Activated T-helper 17 cell treated with anti-CD3 and anti-CD28 coated beads, Interleukin-2, amount 50 U/mL, for 72 hours (primary cell): ENCODE measurements around the gene HGFAC. TPM values are rescaled to one million over a fixed set of nuclear protein-coding genes. Genes with fewer than 3 reads are reported as not detected.

Source experiments
- ATAC-seq: fragments of 150-1000 bp; cut with Tn5 transposase; replicated peaks from 2 replicates; pipeline ENCODE4 v1.10.0; 2021; ENCODE audit warnings: mild to moderate bottlenecking, moderate library complexity
- H3K27ac Mint-ChIP-seq: one replicate; pipeline ENCODE4 v1.8.0; 2022; ENCODE audit warnings: mixed read lengths
- H3K27me3 Mint-ChIP-seq: one replicate; pipeline ENCODE4 v1.8.0; 2022; ENCODE audit warnings: mixed read lengths
- H3K36me3 Mint-ChIP-seq: one replicate; pipeline ENCODE4 v1.8.0; 2022; ENCODE audit warnings: low read depth, mild to moderate bottlenecking, mixed read lengths
- H3K4me1 Mint-ChIP-seq: one replicate; pipeline ENCODE4 v1.8.0; 2022; ENCODE audit warnings: mixed read lengths
- H3K4me3 Mint-ChIP-seq: one replicate; pipeline ENCODE4 v1.8.0; 2022; ENCODE audit warnings: mild to moderate bottlenecking, mixed read lengths
- H3K9me3 Mint-ChIP-seq: one replicate; pipeline ENCODE4 v1.8.0; 2022; ENCODE audit warnings: mixed read lengths
- total RNA-seq, 2 donors: library from RNA; stranded (reverse); gene quantifications; one replicate each; pipeline ENCODE4 v1.2.3, GENCODE V29; 2022

Gene HGFAC
- total RNA-seq, 2 donors from 2014 or later: not detected

DNA sequence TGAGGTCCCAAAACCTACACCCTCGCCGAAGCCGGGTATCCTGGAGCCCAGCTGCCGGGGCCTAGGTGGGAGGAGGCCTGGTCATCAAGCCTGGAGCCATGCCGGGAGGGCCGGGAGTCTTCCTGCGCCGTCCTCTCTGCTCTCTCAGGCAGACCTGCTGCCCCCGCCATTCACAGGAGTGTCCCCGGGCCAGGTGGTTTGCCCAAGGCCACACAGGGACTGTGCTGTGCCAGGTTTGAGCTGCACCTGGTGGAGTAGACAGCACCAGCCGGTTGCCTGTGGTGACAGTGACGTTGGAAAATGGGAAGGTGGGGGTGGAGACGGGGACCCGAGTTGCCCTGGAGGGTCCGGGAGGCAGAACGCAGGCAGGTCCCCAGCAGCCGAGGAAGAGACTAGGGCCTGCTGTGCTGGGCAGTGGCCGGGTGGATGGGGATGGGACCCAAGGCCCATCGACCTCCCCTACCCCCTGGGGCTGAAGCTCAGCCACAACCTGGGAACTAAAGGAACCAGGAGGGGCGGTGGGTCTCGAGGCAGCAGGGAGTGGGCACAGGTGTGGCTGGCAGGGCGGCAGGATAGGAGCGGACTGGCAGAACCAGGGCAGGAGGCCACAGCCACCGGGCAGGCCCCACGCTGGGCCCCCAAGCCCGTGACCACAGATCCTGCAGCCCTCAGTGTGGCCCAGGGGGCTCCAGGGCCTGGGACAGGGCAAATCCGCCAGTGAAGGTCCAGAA lies 30.8 kb downstream of the HGFAC start:
- Mint-ChIP-seq H3K9me3 (no peaks in the 10 kb centered on the region), H3K4me1 (no peaks in the 10 kb centered on the region), H3K27ac (no peak overlapping the region), H3K36me3 (no peaks in the 10 kb centered on the region), H3K4me3 (no peak overlapping the region), H3K27me3 (no peaks in the 10 kb centered on the region)
- ATAC-seq: no peak

GRCh38 chr4:3473181-3473950 lies 31.6 kb downstream of the HGFAC start:
- H3K27ac Mint-ChIP-seq: no peak overlapping the region
- H3K36me3 Mint-ChIP-seq: no peaks in the 10 kb centered on the region
- no peak overlapping the region for H3K4me3 Mint-ChIP-seq
- no peaks in the 10 kb centered on the region for H3K27me3 Mint-ChIP-seq
- no peaks in the 10 kb centered on the region for H3K9me3 Mint-ChIP-seq
- ATAC-seq: no peak
- H3K4me1 Mint-ChIP-seq: no peaks in the 10 kb centered on the region

GRCh38 chr4:3473996-3474765 lies 32.4 kb downstream of the HGFAC start:
- H3K4me3 Mint-ChIP-seq: no peak overlapping the region
- no peak overlapping the region for H3K27ac Mint-ChIP-seq
- ATAC-seq: no peak
- H3K27me3 Mint-ChIP-seq: no peaks in the 10 kb centered on the region
- H3K4me1 Mint-ChIP-seq: no peaks in the 10 kb centered on the region
- H3K9me3 Mint-ChIP-seq: no peaks in the 10 kb centered on the region
- H3K36me3 Mint-ChIP-seq: no peaks in the 10 kb centered on the region

DNA sequence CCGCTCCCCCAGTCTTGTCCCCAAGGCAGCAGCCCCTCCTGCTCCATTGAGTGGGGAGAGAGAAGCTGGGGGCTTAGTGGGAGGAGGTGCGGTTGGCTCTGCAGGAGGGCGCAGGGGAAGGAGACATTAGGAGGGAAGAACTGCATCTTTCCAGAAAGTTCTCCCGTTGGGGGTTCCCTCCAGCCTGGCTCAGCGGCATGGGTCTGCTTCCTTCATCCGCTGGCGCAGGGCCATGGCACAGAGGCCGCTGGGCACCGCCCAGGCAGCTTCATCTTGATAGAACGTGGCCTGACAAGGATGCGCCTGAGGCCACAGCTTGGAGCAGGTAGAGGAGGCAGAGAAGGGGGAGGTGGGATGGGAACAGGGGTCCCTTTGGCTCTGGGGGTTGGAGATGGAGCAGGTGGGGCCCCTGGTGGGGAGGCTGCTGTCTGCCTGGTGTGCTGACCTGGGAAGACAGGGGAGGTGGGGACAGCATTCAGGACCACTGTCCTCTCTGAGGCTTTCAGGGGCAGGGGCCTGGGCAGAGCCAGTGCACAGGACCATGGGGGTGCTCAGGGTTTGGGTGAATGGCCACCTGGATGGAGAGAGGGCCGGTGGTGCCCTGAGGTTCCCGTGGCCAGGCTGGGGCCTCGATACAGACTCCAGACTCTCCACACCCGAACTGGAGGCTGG lies 33.4 kb downstream of the HGFAC start:
- no peaks in the 10 kb centered on the region for H3K4me1 Mint-ChIP-seq
- H3K36me3 Mint-ChIP-seq: no peaks in the 10 kb centered on the region

GRCh38 chr4:3475713-3476260 lies 34.0 kb downstream of the HGFAC start:
- Mint-ChIP-seq H3K27me3 (no peaks in the 10 kb centered on the region), H3K36me3 (no peaks in the 10 kb centered on the region), H3K27ac (no peak overlapping the region), H3K4me3 (no peak overlapping the region), H3K4me1 (no peaks in the 10 kb centered on the region), H3K9me3 (no peaks in the 10 kb centered on the region)
- no peak for ATAC-seq

More for the DNA sequence above, 33.4 kb downstream of the HGFAC start:
- Mint-ChIP-seq H3K4me3 (no peak overlapping the region), H3K27ac (no peak overlapping the region), H3K9me3 (no peaks in the 10 kb centered on the region), H3K27me3 (no peaks in the 10 kb centered on the region)
- ATAC-seq: no peak

GRCh38 chr4:3476341-3476747 lies 34.6 kb downstream of the HGFAC start:
- Mint-ChIP-seq H3K4me3 (no peak overlapping the region), H3K27me3 (peaks cover 5% of the 10 kb centered on the region), H3K36me3 (no peaks in the 10 kb centered on the region), H3K4me1 (no peaks in the 10 kb centered on the region), H3K9me3 (no peaks in the 10 kb centered on the region), H3K27ac (no peak overlapping the region)
- no peak for ATAC-seq

GRCh38 chr4:3476936-3477749 lies 35.4 kb downstream of the HGFAC start:
- Mint-ChIP-seq H3K4me1 (no peaks in the 10 kb centered on the region), H3K36me3 (no peaks in the 10 kb centered on the region), H3K27ac (no peak overlapping the region), H3K4me3 (no peak overlapping the region), H3K9me3 (no peaks in the 10 kb centered on the region), H3K27me3 (peaks cover 5% of the 10 kb centered on the region)
- no peak for ATAC-seq

DNA sequence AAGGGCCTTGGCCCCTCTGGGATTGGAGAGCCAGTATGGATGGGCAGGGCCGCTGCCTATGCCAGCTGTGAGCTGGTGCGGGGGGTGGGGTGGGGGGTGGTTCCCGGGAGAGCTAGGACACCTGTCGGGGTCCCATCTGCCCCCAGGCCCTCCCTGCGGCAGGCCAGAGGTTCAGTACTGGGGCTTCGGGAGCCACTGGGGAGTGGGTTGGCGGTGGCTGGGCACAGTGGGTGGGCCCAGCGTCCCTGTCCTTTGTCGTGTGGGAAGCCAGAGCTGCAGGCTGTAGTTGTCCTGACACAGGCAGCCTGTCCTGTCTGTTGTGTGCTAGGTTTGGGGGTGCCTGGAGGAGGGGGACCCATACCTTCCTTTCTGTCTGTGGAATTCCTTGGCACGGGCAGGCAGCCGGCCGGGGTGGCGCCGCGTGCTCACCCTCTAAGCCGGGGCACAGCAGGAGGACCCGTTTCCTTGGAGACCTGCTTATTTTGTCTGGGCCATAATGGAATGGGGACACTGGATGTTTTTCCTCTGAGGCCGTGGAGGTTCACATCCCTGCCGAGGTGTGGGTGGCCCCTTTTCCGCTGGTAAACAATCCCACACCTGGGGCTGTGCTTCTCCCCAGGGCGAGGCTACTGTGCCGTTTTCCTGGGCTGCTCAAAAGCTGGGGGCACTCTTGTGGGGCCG lies 36.1 kb downstream of the HGFAC start:
- Mint-ChIP-seq H3K27ac (no peak overlapping the region), H3K27me3 (peaks cover 5% of the 10 kb centered on the region), H3K4me1 (no peaks in the 10 kb centered on the region), H3K36me3 (no peaks in the 10 kb centered on the region), H3K9me3 (no peaks in the 10 kb centered on the region), H3K4me3 (no peak overlapping the region)
- ATAC-seq: no peak

GRCh38 chr4:3478446-3479357 lies 36.9 kb downstream of the HGFAC start:
- Mint-ChIP-seq H3K4me3 (no peak overlapping the region), H3K9me3 (no peaks in the 10 kb centered on the region), H3K27me3 (peaks cover 5% of the 10 kb centered on the region), H3K27ac (no peak overlapping the region), H3K4me1 (no peaks in the 10 kb centered on the region), H3K36me3 (no peaks in the 10 kb centered on the region)
- ATAC-seq: no peak

- Mint-ChIP-seq H3K4me3 (no peak overlapping the region), H3K4me1 (no peaks in the 10 kb centered on the region), H3K9me3 (no peaks in the 10 kb centered on the region), H3K36me3 (no peaks in the 10 kb centered on the region), H3K27ac (no peak overlapping the region), H3K27me3 (peaks cover 5% of the 10 kb centered on the region)
- ATAC-seq: no peak
Measured at GRCh38 chr4:3479358-3480101, 37.8 kb downstream of the HGFAC start.

- H3K4me3 Mint-ChIP-seq: no peak overlapping the region
- H3K4me1 Mint-ChIP-seq: no peaks in the 10 kb centered on the region
- H3K27ac Mint-ChIP-seq: no peak overlapping the region
Measured at GRCh38 chr4:3480528-3481112, 38.9 kb downstream of the HGFAC start.

More at GRCh38 chr4:3480528-3481112, 38.9 kb downstream of the HGFAC start:
- Mint-ChIP-seq H3K27me3 (peaks cover 5% of the 10 kb centered on the region), H3K9me3 (no peaks in the 10 kb centered on the region), H3K36me3 (no peaks in the 10 kb centered on the region)
- ATAC-seq: peak; percentile 75
